ENCODE measurements around the gene ATP1A1.

ATP1A1 gene

GRCh38 chr1:116374353-116375147, 1.5 kb downstream of the ATP1A1 start:
- Histone ChIP-seq H3K4me1 (ENCODE audit: control insufficient read depth, insufficient read depth, low read length) (peaks cover 49% of the 10 kb centered on the region), H3K27me3 (ENCODE audit: control insufficient read depth, insufficient read depth, low read length) (peaks cover 18% of the 10 kb centered on the region), H3K9ac (ENCODE audit: low read depth, low read length) (peak overlapping the region; percentile 84), H3K36me3 (ENCODE audit: insufficient read depth, low read length) (no peaks in the 10 kb centered on the region), H3K4me3 (ENCODE audit: low read length) (peak overlapping the region; percentile 84), H3K4me2 (ENCODE audit: low read length) (peak overlapping the region; percentile 87), H3K9me3 (replicated peaks; ENCODE audit: low read length) (no peaks in the 10 kb centered on the region)

- peaks cover 49% of the 10 kb centered on the region for H3K4me1 ChIP-seq (ENCODE audit: control insufficient read depth, insufficient read depth, low read length)
- H3K4me3 ChIP-seq (ENCODE audit: low read length) = peak overlapping the region; percentile 84
- H3K9me3 ChIP-seq (replicated peaks; ENCODE audit: low read length) = no peaks in the 10 kb centered on the region
- peak overlapping the region; percentile 84 for H3K9ac ChIP-seq (ENCODE audit: low read depth, low read length)
- H3K4me2 ChIP-seq (ENCODE audit: low read length) = peak overlapping the region; percentile 87
- no peaks in the 10 kb centered on the region for H3K36me3 ChIP-seq (ENCODE audit: insufficient read depth, low read length)
- H3K27me3 ChIP-seq (ENCODE audit: control insufficient read depth, insufficient read depth, low read length) = peaks cover 11% of the 10 kb centered on the region
Observed at GRCh38 chr1:116375148-116375886, 2.3 kb downstream of the ATP1A1 start.

GRCh38 chr1:116375887-116376728, 3.1 kb downstream of the ATP1A1 start:
- peaks cover 49% of the 10 kb centered on the region for H3K4me1 ChIP-seq (ENCODE audit: control insufficient read depth, insufficient read depth, low read length)
- H3K36me3 ChIP-seq (ENCODE audit: insufficient read depth, low read length) = no peaks in the 10 kb centered on the region
- H3K9ac ChIP-seq (ENCODE audit: low read depth, low read length) = peak overlapping the region; percentile 84
- peak overlapping the region; percentile 84 for H3K4me3 ChIP-seq (ENCODE audit: low read length)
- peak overlapping the region; percentile 87 for H3K4me2 ChIP-seq (ENCODE audit: low read length)
- no peaks in the 10 kb centered on the region for H3K9me3 ChIP-seq (replicated peaks; ENCODE audit: low read length)
- peaks cover 3% of the 10 kb centered on the region for H3K27me3 ChIP-seq (ENCODE audit: control insufficient read depth, insufficient read depth, low read length)

GRCh38 chr1:116376729-116377086, 3.7 kb downstream of the ATP1A1 start:
- no peaks in the 10 kb centered on the region for H3K9me3 ChIP-seq (replicated peaks; ENCODE audit: low read length)
- no peak overlapping the region for H3K4me3 ChIP-seq (ENCODE audit: low read length)
- H3K4me2 ChIP-seq (ENCODE audit: low read length) = peak overlapping the region; percentile 87
- peaks cover 49% of the 10 kb centered on the region for H3K4me1 ChIP-seq (ENCODE audit: control insufficient read depth, insufficient read depth, low read length)
- no peaks in the 10 kb centered on the region for H3K27me3 ChIP-seq (ENCODE audit: control insufficient read depth, insufficient read depth, low read length)
- H3K36me3 ChIP-seq (ENCODE audit: insufficient read depth, low read length) = no peaks in the 10 kb centered on the region
- peak overlapping the region; percentile 84 for H3K9ac ChIP-seq (ENCODE audit: low read depth, low read length)

- peak overlapping the region; percentile 84 for H3K9ac ChIP-seq (ENCODE audit: low read depth, low read length)
Observed at GRCh38 chr1:116377541-116378529, 4.8 kb downstream of the ATP1A1 start.

GRCh38 chr1:116379057-116379630, 6.1 kb downstream of the ATP1A1 start:
- Histone ChIP-seq H3K27me3 (ENCODE audit: control insufficient read depth, insufficient read depth, low read length) (no peaks in the 10 kb centered on the region), H3K4me3 (ENCODE audit: low read length) (no peak overlapping the region), H3K9me3 (replicated peaks; ENCODE audit: low read length) (no peaks in the 10 kb centered on the region), H3K36me3 (ENCODE audit: insufficient read depth, low read length) (no peaks in the 10 kb centered on the region), H3K4me1 (ENCODE audit: control insufficient read depth, insufficient read depth, low read length) (peaks cover 49% of the 10 kb centered on the region), H3K9ac (ENCODE audit: low read depth, low read length) (no peak overlapping the region), H3K4me2 (ENCODE audit: low read length) (peak overlapping the region; percentile 87)

More at GRCh38 chr1:116377541-116378529, 4.8 kb downstream of the ATP1A1 start:
- Histone ChIP-seq H3K9me3 (replicated peaks; ENCODE audit: low read length) (no peaks in the 10 kb centered on the region), H3K36me3 (ENCODE audit: insufficient read depth, low read length) (no peaks in the 10 kb centered on the region), H3K27me3 (ENCODE audit: control insufficient read depth, insufficient read depth, low read length) (no peaks in the 10 kb centered on the region), H3K4me3 (ENCODE audit: low read length) (peak overlapping the region; percentile 65), H3K4me1 (ENCODE audit: control insufficient read depth, insufficient read depth, low read length) (peaks cover 49% of the 10 kb centered on the region), H3K4me2 (ENCODE audit: low read length) (peak overlapping the region; percentile 87)

- H3K36me3 ChIP-seq (ENCODE audit: insufficient read depth, low read length) = peaks cover 5% of the 10 kb centered on the region
- no peak overlapping the region for H3K4me2 ChIP-seq (ENCODE audit: low read length)
- no peaks in the 10 kb centered on the region for H3K9me3 ChIP-seq (replicated peaks; ENCODE audit: low read length)
- no peak overlapping the region for H3K9ac ChIP-seq (ENCODE audit: low read depth, low read length)
- no peaks in the 10 kb centered on the region for H3K27me3 ChIP-seq (ENCODE audit: control insufficient read depth, insufficient read depth, low read length)
- H3K4me1 ChIP-seq (ENCODE audit: control insufficient read depth, insufficient read depth, low read length) = peaks cover 43% of the 10 kb centered on the region
- no peak overlapping the region for H3K4me3 ChIP-seq (ENCODE audit: low read length)
Observed at GRCh38 chr1:116379674-116380498, 6.8 kb downstream of the ATP1A1 start.

- Histone ChIP-seq H3K36me3 (ENCODE audit: insufficient read depth, low read length) (peaks cover 13% of the 10 kb centered on the region), H3K27me3 (ENCODE audit: control insufficient read depth, insufficient read depth, low read length) (no peaks in the 10 kb centered on the region), H3K9ac (ENCODE audit: low read depth, low read length) (no peak overlapping the region), H3K9me3 (replicated peaks; ENCODE audit: low read length) (no peaks in the 10 kb centered on the region), H3K4me3 (ENCODE audit: low read length) (no peak overlapping the region), H3K4me2 (ENCODE audit: low read length) (no peak overlapping the region), H3K4me1 (ENCODE audit: control insufficient read depth, insufficient read depth, low read length) (peaks cover 36% of the 10 kb centered on the region)
Observed at GRCh38 chr1:116380499-116381242, 7.6 kb downstream of the ATP1A1 start.

- Histone ChIP-seq H3K9me3 (replicated peaks; ENCODE audit: low read length) (no peaks in the 10 kb centered on the region), H3K9ac (ENCODE audit: low read depth, low read length) (no peak overlapping the region), H3K4me3 (ENCODE audit: low read length) (no peak overlapping the region), H3K36me3 (ENCODE audit: insufficient read depth, low read length) (peaks cover 20% of the 10 kb centered on the region), H3K27me3 (ENCODE audit: control insufficient read depth, insufficient read depth, low read length) (no peaks in the 10 kb centered on the region), H3K4me2 (ENCODE audit: low read length) (no peak overlapping the region), H3K4me1 (ENCODE audit: control insufficient read depth, insufficient read depth, low read length) (peaks cover 19% of the 10 kb centered on the region)
Observed at GRCh38 chr1:116382321-116382720, 9.3 kb downstream of the ATP1A1 start.

Data from skeletal muscle satellite cell (primary cell).